OCI-LY1 (cell line): ENCODE measurements around the gene MEGF6.

Experiments used
- H2AFZ ChIP-seq: fragments of 200-600 bp; sonication (generic), shearing (Covaris generic); 2 replicates; pipeline ENCODE4 v1.6.0; 2014; ENCODE audit warnings: antibody characterized with exemption, mild to moderate bottlenecking, low read length
- H3F3A ChIP-seq: fragments of 200-600 bp; sonication (generic), shearing (Covaris generic); 2 replicates; pipeline ENCODE4 v1.6.0; 2014; ENCODE audit warnings: mild to moderate bottlenecking, antibody characterized with exemption, low read length, moderate library complexity; ENCODE audit not compliant: insufficient read depth
- H3K27ac ChIP-seq: fragments of 200-600 bp; sonication (generic); 2 replicates; pipeline ENCODE4 v1.5.1; 2014; ENCODE audit warnings: low read length, mixed run types, mild to moderate bottlenecking, low read depth; ENCODE audit not compliant: poor library complexity, severe bottlenecking
- H3K27me3 ChIP-seq: fragments of 200-600 bp; sonication (generic); 2 replicates; pipeline ENCODE4 v1.6.0; 2014; ENCODE audit warnings: antibody characterized with exemption, mild to moderate bottlenecking, low read length, moderate library complexity; ENCODE audit not compliant: insufficient read depth
- H3K36me3 ChIP-seq: fragments of 200-600 bp; sonication (generic); 2 replicates; pipeline ENCODE4 v1.6.1; 2014; ENCODE audit warnings: mild to moderate bottlenecking, antibody characterized with exemption, low read length, moderate library complexity, mixed read lengths; ENCODE audit not compliant: insufficient read depth
- H3K4me1 ChIP-seq: fragments of 200-600 bp; sonication (generic); 2 replicates; pipeline ENCODE4 v1.5.1; 2014; ENCODE audit warnings: mild to moderate bottlenecking, low read length, moderate library complexity; ENCODE audit not compliant: insufficient read depth, severe bottlenecking
- H3K4me2 ChIP-seq: fragments of 200-600 bp; sonication (generic), shearing (Covaris generic); 2 replicates; pipeline ENCODE4 v1.6.1; 2014; ENCODE audit warnings: low read length
- H3K4me3 ChIP-seq: fragments of 200-600 bp; sonication (generic); 2 replicates; pipeline ENCODE4 v1.5.1; 2014; ENCODE audit warnings: low read length, low read depth, mild to moderate bottlenecking, mixed read lengths; ENCODE audit not compliant: poor library complexity, severe bottlenecking
- H3K79me2 ChIP-seq: fragments of 200-600 bp; shearing (Covaris generic); 2 replicates; pipeline ENCODE4 v1.6.1; 2016; ENCODE audit warnings: mixed run types, low read length, mixed read lengths; ENCODE audit not compliant: insufficient read depth
- H3K9ac ChIP-seq: fragments of 200-600 bp; sonication (generic), shearing (Covaris generic); 2 replicates; pipeline ENCODE4 v1.6.1; 2014; ENCODE audit warnings: mild to moderate bottlenecking, low read length, mixed read lengths
- H3K9me2 ChIP-seq: fragments of 200-600 bp; sonication (generic), shearing (Covaris generic); 2 replicates; pipeline ENCODE4 v1.6.1; 2014; ENCODE audit warnings: low read depth, mild to moderate bottlenecking, low read length, mixed read lengths
- H3K9me3 ChIP-seq: fragments of 200-600 bp; shearing (Covaris generic); 2 replicates; pipeline ENCODE4 v1.6.1; 2014; ENCODE audit warnings: low read length, mixed read lengths
- H4K20me1 ChIP-seq: fragments of 200-600 bp; sonication (generic), shearing (Covaris generic); 2 replicates; pipeline ENCODE4 v1.6.0; 2016; ENCODE audit warnings: mild to moderate bottlenecking, low read length; ENCODE audit not compliant: insufficient read depth
- EZH2 ChIP-seq: fragments of 200-600 bp; sonication (generic), shearing (Covaris generic); IDR thresholded peaks from 2 replicates; pipeline ENCODE4 v1.8.0; 2017; ENCODE audit warnings: borderline replicate concordance, mixed run types, mild to moderate bottlenecking, antibody characterized with exemption, low read length, moderate library complexity, mixed read lengths
- TF ChIP-seq, protein P1 (sequence below): fragments of 200-600 bp; sonication (generic), shearing (Covaris generic); IDR thresholded peaks from 2 replicates; pipeline ENCODE4 v1.5.1; 2017; ENCODE audit warnings: mild to moderate bottlenecking, antibody characterized with exemption, low read length, moderate library complexity, mixed read lengths

The MEGF6 gene

DNA sequence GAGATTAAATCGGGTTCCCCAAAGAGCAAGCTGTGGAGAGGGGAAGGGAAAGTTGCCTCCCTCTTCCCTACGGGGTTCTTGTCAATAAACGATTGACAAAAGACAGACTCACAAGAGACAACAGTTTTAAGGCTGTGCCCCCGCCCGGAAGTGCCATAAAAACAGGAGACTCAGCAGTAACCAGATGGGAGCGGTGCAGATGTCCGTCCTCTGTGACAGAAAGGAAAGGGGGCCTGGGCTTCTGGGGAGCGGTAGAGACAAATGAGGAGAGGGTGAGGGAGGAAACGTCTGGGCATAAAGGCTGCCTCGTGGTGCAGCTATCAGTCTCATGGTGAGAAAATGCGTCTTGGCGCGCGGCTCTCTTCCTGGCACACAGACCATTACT lies 46.9 kb upstream of the MEGF6 start:
- Histone ChIP-seq H2AFZ (no peak overlapping the region), H3K9me2 (no peaks in the 10 kb centered on the region), H3K27me3 (0 out of 2 replicates have a peak, but pooled peaks cover 5% of the 10 kb centered on the region), H3K36me3 (no peaks in the 10 kb centered on the region), H3K27ac (no peak overlapping the region), H3K4me1 (peaks cover 13% of the 10 kb centered on the region), H3K4me3 (no peak overlapping the region), H3K4me2 (no peak overlapping the region), H4K20me1 (no peaks in the 10 kb centered on the region), H3K9ac (no peak overlapping the region), H3K79me2 (no peaks in the 10 kb centered on the region), H3F3A (no peaks in the 10 kb centered on the region), H3K9me3 (no peaks in the 10 kb centered on the region)
- TF ChIP-seq EZH2 = no peak
- TF ChIP-seq, protein P1, sequence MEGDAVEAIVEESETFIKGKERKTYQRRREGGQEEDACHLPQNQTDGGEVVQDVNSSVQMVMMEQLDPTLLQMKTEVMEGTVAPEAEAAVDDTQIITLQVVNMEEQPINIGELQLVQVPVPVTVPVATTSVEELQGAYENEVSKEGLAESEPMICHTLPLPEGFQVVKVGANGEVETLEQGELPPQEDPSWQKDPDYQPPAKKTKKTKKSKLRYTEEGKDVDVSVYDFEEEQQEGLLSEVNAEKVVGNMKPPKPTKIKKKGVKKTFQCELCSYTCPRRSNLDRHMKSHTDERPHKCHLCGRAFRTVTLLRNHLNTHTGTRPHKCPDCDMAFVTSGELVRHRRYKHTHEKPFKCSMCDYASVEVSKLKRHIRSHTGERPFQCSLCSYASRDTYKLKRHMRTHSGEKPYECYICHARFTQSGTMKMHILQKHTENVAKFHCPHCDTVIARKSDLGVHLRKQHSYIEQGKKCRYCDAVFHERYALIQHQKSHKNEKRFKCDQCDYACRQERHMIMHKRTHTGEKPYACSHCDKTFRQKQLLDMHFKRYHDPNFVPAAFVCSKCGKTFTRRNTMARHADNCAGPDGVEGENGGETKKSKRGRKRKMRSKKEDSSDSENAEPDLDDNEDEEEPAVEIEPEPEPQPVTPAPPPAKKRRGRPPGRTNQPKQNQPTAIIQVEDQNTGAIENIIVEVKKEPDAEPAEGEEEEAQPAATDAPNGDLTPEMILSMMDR = no peak

DNA sequence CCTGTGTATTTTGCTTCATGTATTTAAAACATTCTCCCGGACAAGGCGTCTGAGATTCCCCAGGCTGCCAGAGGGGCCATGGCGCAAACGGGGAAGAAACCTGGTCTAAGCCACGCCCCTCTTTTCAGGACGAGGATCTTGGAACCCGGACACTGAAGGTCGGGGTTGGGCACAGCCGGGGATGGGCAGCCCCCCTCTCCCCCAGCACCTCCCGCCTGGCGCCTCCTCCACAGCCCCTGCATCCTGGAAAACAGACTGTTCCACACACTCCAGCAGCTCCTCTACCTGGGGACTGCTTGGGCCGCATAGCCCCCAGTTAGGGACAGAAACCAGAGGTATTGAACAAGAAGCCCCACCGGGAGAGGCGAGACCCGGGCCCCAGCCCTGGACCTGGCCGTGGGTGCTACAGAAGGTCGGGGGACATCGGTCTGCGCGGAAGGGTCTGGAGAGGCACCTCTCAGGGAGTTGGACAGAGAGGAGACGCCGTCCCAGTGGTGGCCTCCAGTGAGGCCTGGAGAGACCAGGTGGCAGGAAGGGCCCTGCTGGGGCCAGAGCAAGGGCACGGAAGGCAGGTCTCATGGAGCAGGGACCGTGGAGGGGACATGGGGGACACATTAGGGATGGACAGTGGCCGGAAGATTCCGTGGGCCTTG lies 46.4 kb upstream of the MEGF6 start:
- Histone ChIP-seq H3K4me2 (no peak overlapping the region), H4K20me1 (no peaks in the 10 kb centered on the region), H3K9me2 (no peaks in the 10 kb centered on the region), H3K36me3 (no peaks in the 10 kb centered on the region), H3K9ac (no peak overlapping the region), H2AFZ (no peak overlapping the region), H3K9me3 (no peaks in the 10 kb centered on the region), H3K4me3 (no peak overlapping the region), H3F3A (no peaks in the 10 kb centered on the region), H3K27ac (no peak overlapping the region), H3K79me2 (no peaks in the 10 kb centered on the region), H3K4me1 (peaks cover 13% of the 10 kb centered on the region), H3K27me3 (0 out of 2 replicates have a peak, but pooled peaks cover 5% of the 10 kb centered on the region)
- TF ChIP-seq EZH2 = no peak
- TF ChIP-seq, protein P1 = no peak

DNA sequence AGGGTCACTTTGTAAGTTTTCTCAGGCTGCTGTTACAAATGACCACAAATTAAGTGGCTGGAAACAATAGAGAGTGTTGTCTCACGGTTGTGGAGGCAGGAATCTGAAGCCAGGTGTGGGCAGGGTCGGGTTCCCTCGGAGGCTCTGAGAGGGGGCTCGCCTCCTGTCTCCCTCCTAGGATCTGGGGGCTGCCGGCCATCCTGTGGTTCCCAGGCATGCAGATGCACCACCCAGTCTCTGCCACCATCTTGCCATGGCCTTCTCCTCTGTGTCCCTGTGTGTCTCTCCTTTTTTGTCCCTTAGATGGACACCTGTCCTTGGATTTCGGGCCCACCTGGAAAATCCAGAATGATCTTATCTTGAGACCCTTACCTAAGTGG lies 45.8 kb upstream of the MEGF6 start:
- Histone ChIP-seq H3K27ac (no peak overlapping the region), H3K9ac (no peak overlapping the region), H3K79me2 (no peaks in the 10 kb centered on the region), H3K4me3 (no peak overlapping the region), H2AFZ (no peak overlapping the region), H4K20me1 (no peaks in the 10 kb centered on the region), H3K9me2 (no peaks in the 10 kb centered on the region), H3K27me3 (0 out of 2 replicates have a peak, but pooled peaks cover 5% of the 10 kb centered on the region), H3K4me1 (peaks cover 13% of the 10 kb centered on the region), H3F3A (no peaks in the 10 kb centered on the region), H3K9me3 (no peaks in the 10 kb centered on the region), H3K36me3 (no peaks in the 10 kb centered on the region), H3K4me2 (no peak overlapping the region)
- TF ChIP-seq, protein P1 = no peak
- TF ChIP-seq EZH2 = no peak
